ENCODE measurements around the gene CDH22. TPM values are rescaled to one million over a fixed set of nuclear protein-coding genes. Genes with fewer than 3 reads are reported as not detected.

CDH22 gene
- total RNA-seq, 3 donors from 2014 or later = 0.15 to 0.66 (median 0.16) TPM

DNA sequence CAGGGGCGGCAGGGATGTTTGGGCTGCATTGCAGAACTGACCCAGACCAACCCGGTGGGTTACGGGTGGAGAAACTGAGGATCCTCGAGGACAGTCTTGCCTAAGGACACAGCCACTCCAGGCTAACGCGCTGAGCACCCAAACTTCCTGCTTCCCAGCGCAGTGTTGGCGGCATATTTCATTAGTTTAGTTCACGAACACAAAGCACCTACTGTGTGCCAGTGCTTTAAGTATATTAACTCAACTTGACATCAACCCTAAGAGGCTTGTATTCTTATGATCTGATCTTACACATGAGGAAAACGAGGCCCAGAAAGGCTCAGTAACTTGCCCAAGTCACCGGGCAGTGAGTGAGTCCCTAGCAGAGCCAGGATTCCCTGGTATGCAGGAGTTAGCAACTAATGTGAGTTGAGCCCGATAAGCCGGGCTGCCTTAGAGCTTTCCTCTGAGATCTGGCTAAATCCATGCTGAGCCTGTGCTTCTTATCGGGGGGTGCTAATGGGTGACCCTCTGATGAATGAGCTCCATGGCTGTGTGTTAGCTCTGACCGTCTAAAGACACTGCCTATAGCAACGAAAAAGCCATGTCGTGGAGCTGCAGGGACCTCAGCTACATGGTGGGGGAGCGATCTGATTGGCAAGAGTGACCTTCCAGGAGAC lies 97.5 kb downstream of the CDH22 start:
- H3K4me1 ChIP-seq = no peaks in the 10 kb centered on the region
- no peaks in the 10 kb centered on the region for H3K36me3 ChIP-seq
- intact Hi-C loops (cut with DNase I; ENCODE audit: low total_unique reads) = no loop called here
- no peaks in the 10 kb centered on the region for H3K9me3 ChIP-seq
- no peak for DNase-seq (ENCODE audit: low spot score in 2 of 2)
- no peak overlapping the region for H3K4me3 ChIP-seq
- peaks cover 0 to 14% of the 10 kb centered on the region in 2 donors for H3K27me3 ChIP-seq
- TF ChIP-seq CTCF (IDR thresholded peaks at IDR 0.05) = no peak
- TF ChIP-seq POLR2AphosphoS5 (IDR thresholded peaks at IDR 0.05) = no peak
- TF ChIP-seq POLR2A (IDR thresholded peaks at IDR 0.05) = no peak
- no peak overlapping the region for H3K27ac ChIP-seq

DNA sequence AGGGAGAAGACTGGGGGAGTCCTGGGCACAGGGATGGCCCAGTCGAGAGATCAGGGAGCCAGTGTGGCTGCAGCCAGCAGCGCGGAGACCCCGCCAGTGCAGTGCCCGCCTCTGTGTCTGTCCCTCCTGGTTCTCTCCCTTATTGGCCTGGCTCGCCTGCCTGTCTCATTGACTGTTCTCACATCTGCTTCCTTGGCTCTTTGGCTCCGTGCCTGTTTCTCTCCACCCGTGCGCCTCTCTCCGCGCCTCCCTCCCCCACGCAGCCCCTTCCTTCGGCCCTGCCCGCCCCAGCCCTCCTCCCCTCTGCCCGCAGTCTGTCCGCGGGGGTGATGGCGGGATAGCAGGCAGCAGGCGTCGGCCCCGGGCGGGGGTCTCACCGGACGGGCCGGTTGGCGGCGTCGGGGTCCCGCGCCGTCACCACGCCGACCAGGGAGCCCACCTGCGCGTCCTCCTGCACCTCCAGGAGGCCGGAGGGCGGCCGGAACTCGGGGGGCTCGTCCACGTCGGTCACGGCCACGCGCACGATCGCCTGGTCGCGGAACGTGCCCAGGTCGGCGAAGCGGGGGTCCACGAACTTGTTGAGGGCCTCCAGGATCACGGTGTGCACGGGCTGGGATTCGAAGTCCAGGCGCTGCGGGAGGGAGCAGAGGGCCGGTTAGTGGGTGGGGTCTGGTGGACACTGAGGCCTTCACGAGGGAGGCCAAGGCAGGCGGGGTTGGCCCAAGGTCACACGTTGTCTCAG lies 98.2 kb downstream of the CDH22 start:
- Histone ChIP-seq H3K4me1 (no peaks in the 10 kb centered on the region), H3K4me3 (no peak overlapping the region), H3K9me3 (no peaks in the 10 kb centered on the region), H3K27me3 (peaks cover 0 to 11% of the 10 kb centered on the region in 2 donors), H3K27ac (no peak overlapping the region), H3K36me3 (no peaks in the 10 kb centered on the region)
- intact Hi-C loops (cut with DNase I; ENCODE audit: low total_unique reads) = no loop called here
- no peak for TF ChIP-seq CTCF (IDR thresholded peaks at IDR 0.05)
- no peak for TF ChIP-seq POLR2AphosphoS5 (IDR thresholded peaks at IDR 0.05)
- TF ChIP-seq POLR2A (IDR thresholded peaks at IDR 0.05) = no peak
- DNase-seq (ENCODE audit: low spot score in 2 of 2) = no peak

- Histone ChIP-seq H3K27me3 (peaks cover 0 to 4% of the 10 kb centered on the region in 2 donors), H3K4me3 (no peak overlapping the region), H3K36me3 (no peaks in the 10 kb centered on the region), H3K4me1 (no peaks in the 10 kb centered on the region), H3K27ac (no peak overlapping the region), H3K9me3 (no peaks in the 10 kb centered on the region)
- intact Hi-C loops (cut with DNase I; ENCODE audit: low total_unique reads) = no loop called here
- DNase-seq (ENCODE audit: low spot score in 2 of 2) = no peak
- TF ChIP-seq POLR2AphosphoS5 (IDR thresholded peaks at IDR 0.05) = no peak
- no peak for TF ChIP-seq POLR2A (IDR thresholded peaks at IDR 0.05)
- no peak for TF ChIP-seq CTCF (IDR thresholded peaks at IDR 0.05)
Observed at GRCh38 chr20:46207793-46208192, 100.5 kb downstream of the CDH22 start.

- no peaks in the 10 kb centered on the region for H3K36me3 ChIP-seq
- peaks cover 0 to 4% of the 10 kb centered on the region in 2 donors for H3K27me3 ChIP-seq
Observed at GRCh38 chr20:46206992-46207549, 101.2 kb downstream of the CDH22 start.

More at GRCh38 chr20:46206992-46207549, 101.2 kb downstream of the CDH22 start:
- intact Hi-C loops (cut with DNase I; ENCODE audit: low total_unique reads) = no loop called here
- TF ChIP-seq POLR2A (IDR thresholded peaks at IDR 0.05) (no peak), CTCF (IDR thresholded peaks at IDR 0.05) (no peak), POLR2AphosphoS5 (IDR thresholded peaks at IDR 0.05) (no peak)
- Histone ChIP-seq H3K9me3 (no peaks in the 10 kb centered on the region), H3K4me3 (no peak overlapping the region), H3K27ac (no peak overlapping the region), H3K4me1 (no peaks in the 10 kb centered on the region)
- DNase-seq (ENCODE audit: low spot score in 2 of 2) = no peak
